Measurements from ENCODE around the gene PLEKHF1. TPM values are rescaled to one million over a fixed set of nuclear protein-coding genes. Genes with fewer than 3 reads are reported as not detected.

Gene PLEKHF1
- total and polyA plus RNA-seq, 2 of the 8 experiments (the other 6 are each of a cell fraction or from before 2014, with no cell fraction given) = 11.1 to 18.4 TPM

DNA sequence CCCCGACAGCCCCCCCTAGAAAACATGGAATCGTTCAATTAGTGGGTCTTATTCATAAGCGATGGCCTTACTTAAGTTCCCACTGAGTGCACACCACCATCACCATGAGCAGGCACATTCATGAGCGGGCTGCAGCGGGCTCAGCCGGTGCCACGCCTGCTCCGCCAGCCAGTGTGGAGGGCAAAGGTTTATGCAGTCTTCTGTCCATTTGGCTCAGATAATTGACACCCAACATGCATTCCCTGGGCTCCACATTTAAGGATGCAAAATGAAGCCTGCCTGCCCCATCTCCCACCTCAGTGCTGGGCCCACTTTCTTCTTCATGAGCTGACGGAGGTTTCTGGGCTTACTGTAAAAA, 37.7 kb downstream of the PLEKHF1 start:
- H3K79me2 ChIP-seq (ENCODE audit: control insufficient read depth in 1 of 2, insufficient read depth in 2 of 2, low read length in 2 of 2) = no peaks in the 10 kb centered on the region
- WGBS, 2 experiments (ENCODE audit: extremely low coverage in 1 of 2, insufficient coverage in 1 of 2, insufficient read length in 1 of 2, insufficient replicate concordance in 2 of 2, low coverage in 1 of 2, low lambda C conversion rate in 2 of 2, missing lambda C conversion rate in 1 of 2) = 86% methylated on average over 9 of the region's 9 CpGs; no CpG with 5 or more reads in 1 of the 2 experiments

More for the DNA sequence above, 37.7 kb downstream of the PLEKHF1 start:
- H2BK12ac ChIP-seq (ENCODE audit: low read depth, low read length) = no peak overlapping the region
- H3K23me2 ChIP-seq (ENCODE audit: low read depth, low read length) = no peaks in the 10 kb centered on the region
- no peak overlapping the region for H3K9ac ChIP-seq (replicated peaks in 1 of 4; ENCODE audit: extremely low read depth in 1 of 4, low read depth in 3 of 4, low read length in 3 of 4)
- H3K18ac ChIP-seq (ENCODE audit: extremely low read depth, low read length) = no peak overlapping the region
- TF ChIP-seq PHF8 (conservative IDR thresholded peaks at IDR 0.05; ENCODE audit: low read depth, low read length) (no peak), YY1 (IDR thresholded peaks at IDR 0.05; ENCODE audit: low read depth, low read length) (no peak), CTBP2 (IDR thresholded peaks at IDR 0.05; ENCODE audit: borderline replicate concordance, insufficient read depth, insufficient read length, low read length) (no peak), BRCA1 (IDR thresholded peaks at IDR 0.05; ENCODE audit: low read depth, low read length) (no peak), TAF1 (IDR thresholded peaks at IDR 0.05; ENCODE audit: low read depth, low read length) (no peak), RNF2 (IDR thresholded peaks at IDR 0.05; ENCODE audit: borderline replicate concordance, low read depth, low read length, missing control alignments, poor library complexity, severe bottlenecking) (no peak), EP300 (IDR thresholded peaks at IDR 0.05; ENCODE audit: borderline replicate concordance in 1 of 2, low read depth in 2 of 2, low read length in 2 of 2) (no peak), KDM1A (IDR thresholded peaks at IDR 0.05; ENCODE audit: borderline replicate concordance, low read length) (no peak), TEAD4 (IDR thresholded peaks at IDR 0.05; ENCODE audit: low read depth, low read length) (no peak), SAP30 (IDR thresholded peaks at IDR 0.05; ENCODE audit: insufficient read depth, insufficient replicate concordance, low read length) (no peak), RFX5 (IDR thresholded peaks at IDR 0.05; ENCODE audit: borderline replicate concordance, low read depth, low read length) (no peak), CHD2 (IDR thresholded peaks at IDR 0.05; ENCODE audit: low read length) (no peak), CHD1 (IDR thresholded peaks at IDR 0.05; ENCODE audit: low read depth, low read length) (no peak)
- no peak overlapping the region for H3K14ac ChIP-seq (ENCODE audit: insufficient read length)
- H3K9me3 ChIP-seq (ENCODE audit: insufficient read depth in 2 of 2, low read depth in 1 of 2, low read length in 1 of 2) = no peaks in the 10 kb centered on the region
- DNase-seq (ENCODE audit: low read depth in 1 of 2, low spot score in 2 of 2) (no peak), FAIRE-seq (no peak)
- no peaks in the 10 kb centered on the region for H3K79me1 ChIP-seq (ENCODE audit: low read depth, low read length)
- no peaks in the 10 kb centered on the region for H4K20me1 ChIP-seq (replicated peaks in 1 of 2; ENCODE audit: control insufficient read depth in 1 of 2, insufficient read depth in 2 of 2, low read length in 2 of 2)
- H3K36me3 ChIP-seq (ENCODE audit: control insufficient read depth in 2 of 4, insufficient read depth in 4 of 4, low read length in 3 of 4) = no peaks in the 10 kb centered on the region
- no peak overlapping the region for H2AK5ac ChIP-seq (ENCODE audit: low read depth, low read length)
- H3K4me2 ChIP-seq (ENCODE audit: insufficient read depth in 1 of 2, low read depth in 2 of 2, low read length in 2 of 2) = no peak overlapping the region
- no peaks in the 10 kb centered on the region for H3K27me3 ChIP-seq (replicated peaks in 1 of 4; ENCODE audit: control insufficient read depth in 3 of 4, extremely low read depth in 1 of 4, insufficient read depth in 3 of 4, low read length in 3 of 4)
- no peak overlapping the region for H3K23ac ChIP-seq (ENCODE audit: insufficient read length)
- H4K8ac ChIP-seq (ENCODE audit: extremely low read depth, insufficient read depth, low read length) = no peak overlapping the region
- H2AFZ ChIP-seq (ENCODE audit: low read length) = no peak overlapping the region
- no peak overlapping the region for H3K56ac ChIP-seq (replicated peaks; ENCODE audit: insufficient read length, low read depth, low read length)
- no peak overlapping the region for H2BK5ac ChIP-seq (ENCODE audit: low read depth, low read length)
- H3K4ac ChIP-seq (replicated peaks; ENCODE audit: insufficient read length, low read depth, low read length) = no peak overlapping the region
- ChIA-PET CTCF (ENCODE audit: partially characterized antibody) (interaction anchor here (0.6 to 1.7 kb wide), 5 partner anchors 8 to 250 kb away, joined by 3 to 6 read pairs (median 4); no protein-coding TSS in a partner anchor), POLR2A (ENCODE audit: partially characterized antibody) (interaction anchor here (2.7 kb wide), 1 partner anchor 12 kb away, joined by 16 read pairs; the partner anchor contains the start of gene C19orf12)
- H4K5ac ChIP-seq (ENCODE audit: insufficient read length, low read depth, low read length) = no peak overlapping the region
- H3K4me1 ChIP-seq (replicated peaks in 1 of 4; ENCODE audit: control insufficient read depth in 3 of 4, insufficient read depth in 4 of 4, low read length in 3 of 4) = no peaks in the 10 kb centered on the region; a peak in 1 of 7 replicates
- no peak overlapping the region for H2BK15ac ChIP-seq (ENCODE audit: low read length)
- no peak overlapping the region for H3K4me3 ChIP-seq (ENCODE audit: extremely low read depth in 1 of 4, insufficient read depth in 2 of 4, low read depth in 3 of 4, low read length in 4 of 4)
- no peak overlapping the region for H2BK20ac ChIP-seq (ENCODE audit: low read length)
- H4K91ac ChIP-seq (replicated peaks; ENCODE audit: insufficient read length, low read length) = no peak overlapping the region
- H2BK120ac ChIP-seq (replicated peaks; ENCODE audit: low read depth, low read length) = no peak overlapping the region
- H3K27ac ChIP-seq (ENCODE audit: low read depth, low read length) = no peak overlapping the region

All from H1 (cell line).